HepG2 (cell line): Measurements from ENCODE around the gene CPNE8. TPM values are rescaled to one million over a fixed set of nuclear protein-coding genes. Genes with fewer than 3 reads are reported as not detected.

Experiments used
- GABPA ChIP-seq, 2 experiments: IDR thresholded peaks; 2 replicates each; pipeline ENCODE4 v1.6.1; 2011 to 2016; ENCODE audit warnings: low read depth in 2 of 2, low read length in 1 of 2, missing biosample characterization in 1 of 2, missing genetic modification characterization in 1 of 2
- HDAC2 ChIP-seq: sonication (generic); formaldehyde crosslinking; IDR thresholded peaks from 2 replicates; pipeline ENCODE4 v1.4.0; 2020; ENCODE audit warnings: missing genetic modification reagents
- KDM6A ChIP-seq: IDR thresholded peaks from 2 replicates; pipeline ENCODE4 v1.6.1; 2016; ENCODE audit warnings: low read depth
- TBL1XR1 ChIP-seq: fragments of 150-350 bp; IDR thresholded peaks from 2 replicates; pipeline ENCODE4 v1.6.1; 2014; ENCODE audit warnings: borderline replicate concordance, low read length; ENCODE audit not compliant: partially characterized antibody
- ZNF619 ChIP-seq: sonication (generic); formaldehyde crosslinking; IDR thresholded peaks from 2 replicates; pipeline ENCODE4 v1.4.0; 2020; ENCODE audit warnings: mild to moderate bottlenecking, missing genetic modification reagents
- polyA plus RNA-seq, 8 experiments: library from polyadenylated mRNA; depleted of rRNA in 3 of 8; stranded (reverse) in 7 of 8; unstranded in 1 of 8; fragments of >200 nt; fragmentation: Illumina TruSeq in 4 of 8; extraction: Trizol in 4 of 8; gene quantifications; 2 replicates each; pipeline versions ENCODE4 v1.2.1 to v1.2.3, GENCODE V29; 2011 to 2016; ENCODE audit warnings: low read depth in 4 of 8, missing spikeins in 1 of 8, mixed read lengths in 1 of 8; ENCODE audit not compliant: insufficient read depth in 1 of 8
- total RNA-seq, 5 experiments: library from RNA; depleted of rRNA; stranded (reverse); fragments of >200 nt; fragmentation: Illumina TruSeq; extraction: Trizol; gene quantifications; 2 replicates each; pipeline ENCODE4 v1.2.3, GENCODE V29; 2016; ENCODE audit warnings: low read depth in 1 of 5
- TF ChIP-seq, protein P1 (sequence below): sonication (generic); formaldehyde crosslinking; IDR thresholded peaks from 2 replicates; pipeline ENCODE4 v1.4.0; 2020; ENCODE audit warnings: mild to moderate bottlenecking, missing genetic modification reagents, borderline replicate concordance
- TF ChIP-seq, protein P2 (sequence below): IDR thresholded peaks from 2 replicates; pipeline ENCODE4 v1.6.1; 2018; ENCODE audit warnings: missing genetic modification reagents
- TF ChIP-seq, protein P3 (sequence below): IDR thresholded peaks from 2 replicates; pipeline ENCODE4 v1.6.1; 2016; ENCODE audit warnings: low read depth
- TF ChIP-seq, protein P4 (sequence below): sonication (generic); formaldehyde crosslinking; IDR thresholded peaks from 2 replicates; pipeline ENCODE4 v1.4.0; 2020; ENCODE audit warnings: missing genetic modification reagents
- TF ChIP-seq, protein P5 (sequence below): sonication (generic); formaldehyde crosslinking; IDR thresholded peaks from 2 replicates; pipeline ENCODE4 v1.4.0; 2020; ENCODE audit warnings: missing genetic modification reagents, borderline replicate concordance

CPNE8 gene
- total and polyA plus RNA-seq, 2 of the 13 experiments (the other 11 are each of a cell fraction or from before 2014, with no cell fraction given), result 2.4 to 2.7 TPM

DNA sequence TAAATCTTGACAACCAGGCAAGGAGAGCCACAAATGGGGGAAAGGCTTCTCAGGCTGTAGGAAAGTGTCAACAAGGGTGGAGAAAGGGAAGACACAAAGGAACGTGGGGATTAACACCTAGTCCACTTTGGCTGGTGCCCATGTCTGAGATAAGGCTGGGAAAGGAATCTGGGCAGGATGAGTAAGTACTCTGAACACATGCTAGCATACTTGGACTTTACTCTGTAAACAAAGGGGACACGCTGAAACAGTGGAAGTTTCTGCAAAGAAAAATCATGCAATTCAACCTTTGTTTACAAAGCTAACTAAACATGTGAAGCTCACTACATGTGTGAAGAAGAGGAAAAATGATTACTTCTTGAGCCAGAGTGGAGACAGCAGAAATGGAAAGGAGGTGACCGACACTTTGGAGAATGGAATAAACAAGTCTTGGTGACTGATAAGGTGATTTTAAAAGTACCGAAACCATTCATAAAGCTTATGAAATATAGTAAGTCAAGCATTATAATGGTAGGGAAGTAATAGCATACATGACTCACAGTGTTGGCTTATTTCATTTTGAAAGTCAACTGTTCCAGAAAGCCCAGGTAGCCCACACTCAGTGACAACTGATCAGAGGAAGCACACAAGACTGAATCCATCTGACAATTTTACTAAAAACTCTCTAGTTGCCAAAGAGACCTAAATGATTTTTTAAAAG, 13.2 kb downstream of the CPNE8 start (continued):
- TF ChIP-seq, protein P1, sequence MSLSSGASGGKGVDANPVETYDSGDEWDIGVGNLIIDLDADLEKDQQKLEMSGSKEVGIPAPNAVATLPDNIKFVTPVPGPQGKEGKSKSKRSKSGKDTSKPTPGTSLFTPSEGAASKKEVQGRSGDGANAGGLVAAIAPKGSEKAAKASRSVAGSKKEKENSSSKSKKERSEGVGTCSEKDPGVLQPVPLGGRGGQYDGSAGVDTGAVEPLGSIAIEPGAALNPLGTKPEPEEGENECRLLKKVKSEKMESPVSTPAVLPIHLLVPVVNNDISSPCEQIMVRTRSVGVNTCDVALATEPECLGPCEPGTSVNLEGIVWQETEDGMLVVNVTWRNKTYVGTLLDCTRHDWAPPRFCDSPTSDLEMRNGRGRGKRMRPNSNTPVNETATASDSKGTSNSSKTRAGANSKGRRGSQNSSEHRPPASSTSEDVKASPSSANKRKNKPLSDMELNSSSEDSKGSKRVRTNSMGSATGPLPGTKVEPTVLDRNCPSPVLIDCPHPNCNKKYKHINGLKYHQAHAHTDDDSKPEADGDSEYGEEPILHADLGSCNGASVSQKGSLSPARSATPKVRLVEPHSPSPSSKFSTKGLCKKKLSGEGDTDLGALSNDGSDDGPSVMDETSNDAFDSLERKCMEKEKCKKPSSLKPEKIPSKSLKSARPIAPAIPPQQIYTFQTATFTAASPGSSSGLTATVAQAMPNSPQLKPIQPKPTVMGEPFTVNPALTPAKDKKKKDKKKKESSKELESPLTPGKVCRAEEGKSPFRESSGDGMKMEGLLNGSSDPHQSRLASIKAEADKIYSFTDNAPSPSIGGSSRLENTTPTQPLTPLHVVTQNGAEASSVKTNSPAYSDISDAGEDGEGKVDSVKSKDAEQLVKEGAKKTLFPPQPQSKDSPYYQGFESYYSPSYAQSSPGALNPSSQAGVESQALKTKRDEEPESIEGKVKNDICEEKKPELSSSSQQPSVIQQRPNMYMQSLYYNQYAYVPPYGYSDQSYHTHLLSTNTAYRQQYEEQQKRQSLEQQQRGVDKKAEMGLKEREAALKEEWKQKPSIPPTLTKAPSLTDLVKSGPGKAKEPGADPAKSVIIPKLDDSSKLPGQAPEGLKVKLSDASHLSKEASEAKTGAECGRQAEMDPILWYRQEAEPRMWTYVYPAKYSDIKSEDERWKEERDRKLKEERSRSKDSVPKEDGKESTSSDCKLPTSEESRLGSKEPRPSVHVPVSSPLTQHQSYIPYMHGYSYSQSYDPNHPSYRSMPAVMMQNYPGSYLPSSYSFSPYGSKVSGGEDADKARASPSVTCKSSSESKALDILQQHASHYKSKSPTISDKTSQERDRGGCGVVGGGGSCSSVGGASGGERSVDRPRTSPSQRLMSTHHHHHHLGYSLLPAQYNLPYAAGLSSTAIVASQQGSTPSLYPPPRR (CRISPR knock-in tag), result peak; percentile 81; the same call in 1 of the 2 replicates
- TF ChIP-seq, protein P2, sequence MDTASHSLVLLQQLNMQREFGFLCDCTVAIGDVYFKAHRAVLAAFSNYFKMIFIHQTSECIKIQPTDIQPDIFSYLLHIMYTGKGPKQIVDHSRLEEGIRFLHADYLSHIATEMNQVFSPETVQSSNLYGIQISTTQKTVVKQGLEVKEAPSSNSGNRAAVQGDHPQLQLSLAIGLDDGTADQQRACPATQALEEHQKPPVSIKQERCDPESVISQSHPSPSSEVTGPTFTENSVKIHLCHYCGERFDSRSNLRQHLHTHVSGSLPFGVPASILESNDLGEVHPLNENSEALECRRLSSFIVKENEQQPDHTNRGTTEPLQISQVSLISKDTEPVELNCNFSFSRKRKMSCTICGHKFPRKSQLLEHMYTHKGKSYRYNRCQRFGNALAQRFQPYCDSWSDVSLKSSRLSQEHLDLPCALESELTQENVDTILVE (CRISPR knock-in tag), result no peak
- TF ChIP-seq, protein P3, sequence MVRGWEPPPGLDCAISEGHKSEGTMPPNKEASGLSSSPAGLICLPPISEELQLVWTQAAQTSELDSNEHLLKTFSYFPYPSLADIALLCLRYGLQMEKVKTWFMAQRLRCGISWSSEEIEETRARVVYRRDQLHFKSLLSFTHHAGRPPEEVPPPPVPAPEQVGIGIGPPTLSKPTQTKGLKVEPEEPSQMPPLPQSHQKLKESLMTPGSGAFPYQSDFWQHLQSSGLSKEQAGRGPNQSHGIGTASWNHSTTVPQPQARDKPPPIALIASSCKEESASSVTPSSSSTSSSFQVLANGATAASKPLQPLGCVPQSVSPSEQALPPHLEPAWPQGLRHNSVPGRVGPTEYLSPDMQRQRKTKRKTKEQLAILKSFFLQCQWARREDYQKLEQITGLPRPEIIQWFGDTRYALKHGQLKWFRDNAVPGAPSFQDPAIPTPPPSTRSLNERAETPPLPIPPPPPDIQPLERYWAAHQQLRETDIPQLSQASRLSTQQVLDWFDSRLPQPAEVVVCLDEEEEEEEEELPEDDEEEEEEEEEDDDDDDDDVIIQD, result peak; percentile 74; the same call in 1 of the 2 replicates
- TF ChIP-seq KDM6A (CRISPR knock-in tag) (peak; percentile 80), HDAC2 (peak; percentile 85), ZNF619 (no peak), GABPA (IDR thresholded peaks at IDR 0.05; ENCODE audit: low read depth, low read length) (no peak), GABPA (CRISPR knock-in tag; IDR thresholded peaks at IDR 0.05; ENCODE audit: low read depth) (peak; percentile 37; the same call in 1 of the 2 replicates), TBL1XR1 (no peak)
- TF ChIP-seq, protein P4, sequence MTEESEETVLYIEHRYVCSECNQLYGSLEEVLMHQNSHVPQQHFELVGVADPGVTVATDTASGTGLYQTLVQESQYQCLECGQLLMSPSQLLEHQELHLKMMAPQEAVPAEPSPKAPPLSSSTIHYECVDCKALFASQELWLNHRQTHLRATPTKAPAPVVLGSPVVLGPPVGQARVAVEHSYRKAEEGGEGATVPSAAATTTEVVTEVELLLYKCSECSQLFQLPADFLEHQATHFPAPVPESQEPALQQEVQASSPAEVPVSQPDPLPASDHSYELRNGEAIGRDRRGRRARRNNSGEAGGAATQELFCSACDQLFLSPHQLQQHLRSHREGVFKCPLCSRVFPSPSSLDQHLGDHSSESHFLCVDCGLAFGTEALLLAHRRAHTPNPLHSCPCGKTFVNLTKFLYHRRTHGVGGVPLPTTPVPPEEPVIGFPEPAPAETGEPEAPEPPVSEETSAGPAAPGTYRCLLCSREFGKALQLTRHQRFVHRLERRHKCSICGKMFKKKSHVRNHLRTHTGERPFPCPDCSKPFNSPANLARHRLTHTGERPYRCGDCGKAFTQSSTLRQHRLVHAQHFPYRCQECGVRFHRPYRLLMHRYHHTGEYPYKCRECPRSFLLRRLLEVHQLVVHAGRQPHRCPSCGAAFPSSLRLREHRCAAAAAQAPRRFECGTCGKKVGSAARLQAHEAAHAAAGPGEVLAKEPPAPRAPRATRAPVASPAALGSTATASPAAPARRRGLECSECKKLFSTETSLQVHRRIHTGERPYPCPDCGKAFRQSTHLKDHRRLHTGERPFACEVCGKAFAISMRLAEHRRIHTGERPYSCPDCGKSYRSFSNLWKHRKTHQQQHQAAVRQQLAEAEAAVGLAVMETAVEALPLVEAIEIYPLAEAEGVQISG (CRISPR knock-in tag), result peak; percentile 30; the same call in 1 of the 2 replicates
- TF ChIP-seq, protein P5, sequence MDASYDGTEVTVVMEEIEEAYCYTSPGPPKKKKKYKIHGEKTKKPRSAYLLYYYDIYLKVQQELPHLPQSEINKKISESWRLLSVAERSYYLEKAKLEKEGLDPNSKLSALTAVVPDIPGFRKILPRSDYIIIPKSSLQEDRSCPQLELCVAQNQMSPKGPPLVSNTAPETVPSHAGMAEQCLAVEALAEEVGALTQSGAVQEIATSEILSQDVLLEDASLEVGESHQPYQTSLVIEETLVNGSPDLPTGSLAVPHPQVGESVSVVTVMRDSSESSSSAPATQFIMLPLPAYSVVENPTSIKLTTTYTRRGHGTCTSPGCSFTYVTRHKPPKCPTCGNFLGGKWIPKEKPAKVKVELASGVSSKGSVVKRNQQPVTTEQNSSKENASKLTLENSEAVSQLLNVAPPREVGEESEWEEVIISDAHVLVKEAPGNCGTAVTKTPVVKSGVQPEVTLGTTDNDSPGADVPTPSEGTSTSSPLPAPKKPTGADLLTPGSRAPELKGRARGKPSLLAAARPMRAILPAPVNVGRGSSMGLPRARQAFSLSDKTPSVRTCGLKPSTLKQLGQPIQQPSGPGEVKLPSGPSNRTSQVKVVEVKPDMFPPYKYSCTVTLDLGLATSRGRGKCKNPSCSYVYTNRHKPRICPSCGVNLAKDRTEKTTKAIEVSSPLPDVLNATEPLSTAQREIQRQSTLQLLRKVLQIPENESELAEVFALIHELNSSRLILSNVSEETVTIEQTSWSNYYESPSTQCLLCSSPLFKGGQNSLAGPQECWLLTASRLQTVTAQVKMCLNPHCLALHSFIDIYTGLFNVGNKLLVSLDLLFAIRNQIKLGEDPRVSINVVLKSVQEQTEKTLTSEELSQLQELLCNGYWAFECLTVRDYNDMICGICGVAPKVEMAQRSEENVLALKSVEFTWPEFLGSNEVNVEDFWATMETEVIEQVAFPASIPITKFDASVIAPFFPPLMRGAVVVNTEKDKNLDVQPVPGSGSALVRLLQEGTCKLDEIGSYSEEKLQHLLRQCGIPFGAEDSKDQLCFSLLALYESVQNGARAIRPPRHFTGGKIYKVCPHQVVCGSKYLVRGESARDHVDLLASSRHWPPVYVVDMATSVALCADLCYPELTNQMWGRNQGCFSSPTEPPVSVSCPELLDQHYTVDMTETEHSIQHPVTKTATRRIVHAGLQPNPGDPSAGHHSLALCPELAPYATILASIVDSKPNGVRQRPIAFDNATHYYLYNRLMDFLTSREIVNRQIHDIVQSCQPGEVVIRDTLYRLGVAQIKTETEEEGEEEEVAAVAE (CRISPR knock-in tag), result peak; percentile 51; the same call in 1 of the 2 replicates
